GM12878 (cell line): Measurements from ENCODE around the gene PTPRN2. TPM values are rescaled to one million over a fixed set of nuclear protein-coding genes. Genes with fewer than 3 reads are reported as not detected.

Source experiments
- ATAC-seq: fragments of 200-7000 bp; cut with Tn5 transposase; 3 replicates; pipeline ENCODE4 v1.9.1; 2020; ENCODE audit warnings: mild to moderate bottlenecking, moderate library complexity
- BruUV-seq: library from RNA; stranded (reverse); fragments of 400-500 nt; replicated peaks from 2 replicates; lab custom pipeline; 2021; lab: Mats Ljungman, UMichigan
- CTCF ChIA-PET: fragments of 300-600 bp; sonication (Branson Sonifier 250); formaldehyde crosslinking; extraction: SDS; loops from one replicate; lab custom pipeline; 2021; ENCODE audit warnings: inconsistent platforms; lab: Yijun Ruan, JAX
- POLR2A ChIA-PET: fragments of 350-600 bp; formaldehyde crosslinking; extraction: SDS; loops from one replicate; lab custom pipeline; 2021; ENCODE audit warnings: inconsistent platforms; lab: Charles Lee
- RAD21 ChIA-PET: fragments of 300-600 bp; sonication (Branson Sonifier 250); formaldehyde crosslinking; loops from one replicate; lab custom pipeline; 2023; ENCODE audit warnings: antibody characterized with exemption; ENCODE audit not compliant: unreplicated experiment; lab: Charles Lee
- SMC1A ChIA-PET: fragments of 300-600 bp; sonication (Branson Sonifier 250); formaldehyde crosslinking; loops from one replicate; lab custom pipeline; 2023; ENCODE audit not compliant: unreplicated experiment, uncharacterized antibody; lab: Charles Lee
- DNase-seq: peaks from one replicate; pipeline ENCODE4 v3.0.0-alpha.2; 2011; ENCODE audit warnings: low read depth, low spot score
- FAIRE-seq: peaks from 3 replicates; lab custom pipeline; 2011; peaks lifted over from hg19 to GRCh38; lab: Jason Lieb, UNC
- H2AFZ ChIP-seq: 2 replicates; pipeline ENCODE4 v1.6.0; 2011; ENCODE audit warnings: low read depth, low read length, control low read depth; ENCODE audit not compliant: control insufficient read depth
- H3K27ac ChIP-seq: 2 replicates; pipeline ENCODE4 v1.5.1; 2011; ENCODE audit warnings: control low read depth; ENCODE audit not compliant: control insufficient read depth, insufficient read depth
- H3K27me3 ChIP-seq, 2 experiments: replicated peaks in 1 of 2; 2 replicates each; pipeline versions ENCODE4 v1.6.0 to v1.6.1; 2011; ENCODE audit warnings: low read length in 1 of 2; ENCODE audit not compliant: control insufficient read depth in 2 of 2, insufficient read depth in 2 of 2
- H3K36me3 ChIP-seq, 2 experiments: 2 replicates each; pipeline ENCODE4 v1.5.1; 2011; ENCODE audit warnings: low read length in 1 of 2; ENCODE audit not compliant: control insufficient read depth in 2 of 2, insufficient read depth in 2 of 2
- H3K4me1 ChIP-seq: 2 replicates; pipeline ENCODE4 v1.6.1; 2011; ENCODE audit warnings: mild to moderate bottlenecking, low read length, moderate library complexity, mixed read lengths; ENCODE audit not compliant: control insufficient read depth, insufficient read depth
- H3K4me2 ChIP-seq: 2 replicates; pipeline ENCODE4 v1.6.0; 2011; ENCODE audit warnings: control low read depth; ENCODE audit not compliant: control insufficient read depth, insufficient read depth
- H3K4me3 ChIP-seq: fragments of 200-600 bp; sonication (generic); 2 replicates; pipeline ENCODE4 v1.5.1; 2016
- H3K79me2 ChIP-seq: 2 replicates; pipeline ENCODE4 v1.6.0; 2011; ENCODE audit warnings: low read length; ENCODE audit not compliant: control insufficient read depth, insufficient read depth
- H3K9ac ChIP-seq: 2 replicates; pipeline ENCODE4 v1.8.0; 2011; ENCODE audit warnings: low read length, control low read depth, mixed read lengths; ENCODE audit not compliant: control insufficient read depth, insufficient read depth
- H3K9me3 ChIP-seq: replicated peaks from 3 replicates; pipeline ENCODE4 v1.5.1; 2011; ENCODE audit warnings: mild to moderate bottlenecking, low read length; ENCODE audit not compliant: control insufficient read depth, insufficient read depth
- H4K20me1 ChIP-seq: 2 replicates; pipeline ENCODE4 v1.6.0; 2011; ENCODE audit not compliant: control insufficient read depth, insufficient read depth
- BCLAF1 ChIP-seq: fragments of 450-650 bp; IDR thresholded peaks from 2 replicates; pipeline ENCODE4 v1.6.1; 2017; ENCODE audit warnings: antibody characterized with exemption, mild to moderate bottlenecking, moderate library complexity
- CBX3 ChIP-seq: fragments of 200-600 bp; sonication (generic); IDR thresholded peaks from 2 replicates; pipeline ENCODE4 v1.6.1; 2016; ENCODE audit warnings: low read depth, borderline replicate concordance
- CBX5 ChIP-seq: sonication (generic); IDR thresholded peaks from 2 replicates; pipeline ENCODE4 v1.6.1; 2016; ENCODE audit warnings: low read depth, moderate library complexity, mild to moderate bottlenecking, inconsistent platforms
- CHD1 ChIP-seq: IDR thresholded peaks from 2 replicates; pipeline ENCODE4 v1.6.1; 2012; ENCODE audit warnings: low read depth, low read length, improper control_type of control experiment
- CREM ChIP-seq: IDR thresholded peaks from 2 replicates; pipeline ENCODE4 v1.6.1; 2014; ENCODE audit warnings: antibody characterized with exemption, low read depth
- FOS ChIP-seq: IDR thresholded peaks from 3 replicates; pipeline ENCODE4 v1.6.1; 2011; ENCODE audit warnings: borderline replicate concordance; ENCODE audit not compliant: insufficient read length; ENCODE audit errors: extremely low read depth
- GATAD2B ChIP-seq: fragments of 450-650 bp; conservative IDR thresholded peaks from 2 replicates; pipeline ENCODE4 v1.6.1; 2017; ENCODE audit warnings: low read depth, mild to moderate bottlenecking, moderate library complexity
- MXI1 ChIP-seq: fragments of 150-350 bp; IDR thresholded peaks from 2 replicates; pipeline ENCODE4 v1.6.1; 2011; ENCODE audit warnings: low read depth, mild to moderate bottlenecking, inconsistent platforms, low read length, improper control_type of control experiment
- NR2F1 ChIP-seq: fragments of 450-650 bp; conservative IDR thresholded peaks from 2 replicates; pipeline ENCODE4 v1.6.1; 2017; ENCODE audit warnings: mild to moderate bottlenecking
- RB1 ChIP-seq: fragments of 450-650 bp; formaldehyde crosslinking; IDR thresholded peaks from 2 replicates; pipeline ENCODE4 v1.6.1; 2017; ENCODE audit warnings: mild to moderate bottlenecking, borderline replicate concordance
- RCOR1 ChIP-seq: conservative IDR thresholded peaks from 2 replicates; pipeline ENCODE4 v1.6.1; 2012; ENCODE audit warnings: low read depth, low read length, improper control_type of control experiment
- SMAD1 ChIP-seq: fragments of 450-650 bp; IDR thresholded peaks from 2 replicates; pipeline ENCODE4 v1.6.1; 2018; ENCODE audit warnings: mild to moderate bottlenecking, low read depth; ENCODE audit not compliant: partially characterized antibody
- SMC3 ChIP-seq: IDR thresholded peaks from 2 replicates; pipeline ENCODE4 v1.6.1; 2011; ENCODE audit warnings: low read length, improper control_type of control experiment, borderline replicate concordance
- TCF3 ChIP-seq: IDR thresholded peaks from 2 replicates; pipeline ENCODE4 v1.6.1; 2012; ENCODE audit warnings: low read depth, mild to moderate bottlenecking, low read length, borderline replicate concordance; ENCODE audit not compliant: insufficient read depth
- ZNF274 ChIP-seq: IDR thresholded peaks from one replicate; pipeline ENCODE4 v1.8.0; 2011; ENCODE audit not compliant: insufficient read length, insufficient read depth
- ZZZ3 ChIP-seq: IDR thresholded peaks from 2 replicates; pipeline ENCODE4 v1.6.1; 2011; ENCODE audit warnings: low read depth; ENCODE audit not compliant: control insufficient read depth, insufficient read length
- WGBS: methylation state at CpG from one replicate; pipeline ENCODE4 v1.1.6; 2016; ENCODE audit warnings: low lambda C conversion rate; ENCODE audit not compliant: insufficient replicate concordance, insufficient coverage; ENCODE audit errors: missing lambda C conversion rate; 5-methylcytosine and 5-hydroxymethylcytosine counted together
- in situ Hi-C: fragments of 300-500 bp; cut with MboI; formaldehyde crosslinking; loops from 9 replicates; pipeline ENCODE4 v1.14.3; 2018; ENCODE audit warnings: mixed read lengths
- intact Hi-C: fragments of 100-400 bp; cut with micrococcal nuclease; formaldehyde crosslinking; loops from one replicate; pipeline ENCODE4 v1.14.2; 2022; ENCODE audit not compliant: unreplicated experiment
- polyA plus RNA-seq, 11 experiments: library from polyadenylated mRNA; depleted of rRNA in 4 of 11; unstranded in 6 of 11; stranded (reverse) in 5 of 11; fragments of >200 nt; fragmentation: Nextera tagmentation in 4 of 11; fragmentation: Illumina TruSeq in 1 of 11; extraction: Ambion mirVana in 4 of 11; extraction: Trizol in 1 of 11; gene quantifications; 1 replicate in 1 of 11; 2 replicates in 10 of 11; pipeline versions ENCODE4 v1.2.1 to v1.2.3, GENCODE V29; 2011 to 2016; ENCODE audit warnings: inconsistent platforms in 2 of 11, missing spikeins in 2 of 11, low read depth in 1 of 11
- total RNA-seq, 4 experiments: library from RNA; depleted of rRNA in 3 of 4; stranded (reverse); fragments of >200 nt in 3 of 4; fragmentation: Illumina TruSeq in 1 of 4; extraction: Trizol in 1 of 4; gene quantifications; 2 replicates each; pipeline versions ENCODE4 v1.2.1 to v1.2.3, GENCODE V29; 2013 to 2021

Gene PTPRN2
- total and polyA plus RNA-seq, 10 of the 15 experiments (the other 5 are each of a cell fraction or from before 2014, with no cell fraction given) = 5.4 TPM; not detected in 9

GRCh38 chr7:158449266-158449665, 138.4 kb downstream of the PTPRN2 start:
- H3K9ac ChIP-seq = no peak overlapping the region
- POLR2A ChIA-PET = no interaction called here
- DNase-seq (no peak), FAIRE-seq (no peak), ATAC-seq (no peak)
- SMC1A ChIA-PET = no interaction called here
- no peaks in the 10 kb centered on the region for H3K79me2 ChIP-seq
- in situ Hi-C loops = no loop called here
- H3K4me2 ChIP-seq = no peak overlapping the region
- no peak overlapping the region for H2AFZ ChIP-seq
- no peaks in the 10 kb centered on the region; the same call in 2 of the 3 replicates for H3K9me3 ChIP-seq
- 69% methylated on average over 11 of the region's 12 CpGs for WGBS
- no peaks in the 10 kb centered on the region for H3K36me3 ChIP-seq
- no peaks in the 10 kb centered on the region for H3K4me1 ChIP-seq
- H4K20me1 ChIP-seq = no peaks in the 10 kb centered on the region
- no peak overlapping the region for H3K27ac ChIP-seq
- H3K4me3 ChIP-seq = no peak overlapping the region
- intact Hi-C loops = no loop called here
- RAD21 ChIA-PET = no interaction called here
- no TSS peak for BruUV-seq
- CTCF ChIA-PET = no interaction called here
- H3K27me3 ChIP-seq = no peaks in the 10 kb centered on the region
- TF ChIP-seq RB1 (no peak), NR2F1 (no peak), CHD1 (no peak), TCF3 (no peak)

- Histone ChIP-seq H3K27ac (no peak overlapping the region), H4K20me1 (no peaks in the 10 kb centered on the region), H2AFZ (no peak overlapping the region), H3K79me2 (no peaks in the 10 kb centered on the region), H3K4me2 (no peak overlapping the region), H3K4me3 (no peak overlapping the region), H3K9ac (no peak overlapping the region), H3K9me3 (no peaks in the 10 kb centered on the region; the same call in 2 of the 3 replicates), H3K4me1 (no peaks in the 10 kb centered on the region), H3K27me3 (no peaks in the 10 kb centered on the region), H3K36me3 (no peaks in the 10 kb centered on the region)
- intact Hi-C loops (no loop called here), in situ Hi-C loops (no loop called here)
- ChIA-PET RAD21 (no interaction called here), SMC1A (no interaction called here), POLR2A (no interaction called here), CTCF (no interaction called here)
- BruUV-seq = no TSS peak
- DNase-seq (no peak), ATAC-seq (no peak), FAIRE-seq (no peak)
- 42% methylated on average over 16 of the region's 16 CpGs for whole genome bisulfite sequencing
- no peak for TF ChIP-seq RCOR1
- TF ChIP-seq CBX5 = no peak
- no peak for TF ChIP-seq FOS
- no peak for TF ChIP-seq ZNF274
- TF ChIP-seq CBX3 = no peak
- no peak for TF ChIP-seq SMAD1
- no peak for TF ChIP-seq BCLAF1
- TF ChIP-seq MXI1 = no peak
- no peak for TF ChIP-seq GATAD2B
- TF ChIP-seq CREM = no peak
- TF ChIP-seq SMC3 = no peak
- no peak for TF ChIP-seq ZZZ3
Observed at GRCh38 chr7:158448430-158449100, 139.1 kb downstream of the PTPRN2 start.
